Activated CD4-positive, CD25-positive, alpha-beta regulatory T cell treated with anti-CD3 and anti-CD28 coated beads, Interleukin-2, amount 50 U/mL, for 24 hours (primary cell): ENCODE data around the gene CUX1.
"Not testable (repeated sequence)": the region's sequence is repeated elsewhere in the genome, so short reads cannot be mapped to it uniquely, and the experiment has no call there.

ENCODE experiments used
- ATAC-seq, 2 donors: fragments of 150-1000 bp; cut with Tn5 transposase; one replicate each; pipeline ENCODE4 v1.10.0; 2021; ENCODE audit warnings: mild to moderate bottlenecking in 1 of 2, moderate library complexity in 1 of 2

CUX1 gene

GRCh38 chr7:101817471-101818286, at the start of gene CUX1:
Gene CUX1 (plus strand): TSS chr7:101817626. CDS start chr7:101817640, 14 bp downstream.
- ATAC-seq = no peak

- no peak for ATAC-seq
These were observed 49.1 kb upstream of the CUX1 start for GRCh38 chr7:101768280-101768679.

- no peak for ATAC-seq
These were observed 47.0 kb upstream of the CUX1 start for GRCh38 chr7:101770466-101770865.

GRCh38 chr7:101772508-101773211, 44.8 kb upstream of the CUX1 start:
- no peak for ATAC-seq

GRCh38 chr7:101775181-101775580, 42.2 kb upstream of the CUX1 start:
- ATAC-seq = no peak

GRCh38 chr7:101778026-101778580, 39.3 kb upstream of the CUX1 start:
- ATAC-seq = no peak

GRCh38 chr7:101779267-101779666, 38.2 kb upstream of the CUX1 start:
- no peak for ATAC-seq

GRCh38 chr7:101780281-101780680, 37.1 kb upstream of the CUX1 start:
- ATAC-seq = no peak

- no peak for ATAC-seq
These were observed 36.0 kb upstream of the CUX1 start for GRCh38 chr7:101781439-101781838.

- ATAC-seq = no peak
These were observed 35.0 kb upstream of the CUX1 start for GRCh38 chr7:101782476-101782875.

- no peak for ATAC-seq
These were observed 34.5 kb upstream of the CUX1 start for GRCh38 chr7:101782896-101783295.

- no peak for ATAC-seq
These were observed 33.8 kb upstream of the CUX1 start for GRCh38 chr7:101783381-101784181.

GRCh38 chr7:101784292-101785127, 32.9 kb upstream of the CUX1 start:
- no peak for ATAC-seq

- ATAC-seq = no peak
These were observed 29.6 kb upstream of the CUX1 start for GRCh38 chr7:101787864-101788263.

GRCh38 chr7:101788517-101788916, 28.9 kb upstream of the CUX1 start:
- no peak for ATAC-seq

- ATAC-seq = no peak
These were observed 26.7 kb upstream of the CUX1 start for GRCh38 chr7:101790566-101791293.

- no peak for ATAC-seq
These were observed 25.3 kb upstream of the CUX1 start for GRCh38 chr7:101792051-101792681.

GRCh38 chr7:101792682-101793071, 24.7 kb upstream of the CUX1 start:
- ATAC-seq = not testable (repeated sequence)

- ATAC-seq = no peak
These were observed 22.0 kb upstream of the CUX1 start for GRCh38 chr7:101795461-101795860.

- ATAC-seq = not testable (repeated sequence)
These were observed 19.3 kb upstream of the CUX1 start for GRCh38 chr7:101798173-101798572.
